IgD-negative memory B cell (primary cell): ENCODE results near the gene LAPTM5. TPM values are rescaled to one million over a fixed set of nuclear protein-coding genes. Genes with fewer than 3 reads are reported as not detected.
A peak's percentile ranks its signal among the peaks of the same experiment; 100 is the strongest.

ENCODE experiments used
- H3K27ac Mint-ChIP-seq, 3 donors: one replicate each; pipeline ENCODE4 v1.8.0; 2020 to 2022; ENCODE audit warnings: mild to moderate bottlenecking in 3 of 3, mixed read lengths in 3 of 3, moderate library complexity in 1 of 3
- H3K27me3 Mint-ChIP-seq: one replicate; pipeline ENCODE4 v1.8.0; 2021; ENCODE audit warnings: mixed read lengths
- H3K36me3 Mint-ChIP-seq: one replicate; pipeline ENCODE4 v1.8.0; 2020; ENCODE audit warnings: mild to moderate bottlenecking, mixed read lengths
- H3K4me1 Mint-ChIP-seq, 3 donors: one replicate each; pipeline ENCODE4 v1.8.0; 2020 to 2022; ENCODE audit warnings: mixed read lengths in 3 of 3, mild to moderate bottlenecking in 1 of 3
- H3K4me3 Mint-ChIP-seq, 4 donors: one replicate each; pipeline ENCODE4 v1.8.0; 2020 to 2022; ENCODE audit warnings: mild to moderate bottlenecking in 4 of 4, mixed read lengths in 4 of 4, moderate library complexity in 3 of 4
- H3K9me3 Mint-ChIP-seq, 3 donors: one replicate each; pipeline ENCODE4 v1.8.0; 2020 to 2021; ENCODE audit warnings: mixed read lengths in 3 of 3, mild to moderate bottlenecking in 1 of 3
- polyA plus RNA-seq: library from polyadenylated mRNA; unstranded; fragments of 300-500 nt; fragmentation: Illumina TruSeq; gene quantifications from one replicate; pipeline ENCODE4 v1.2.3, GENCODE V29; 2021

LAPTM5 gene
- polyA plus RNA-seq, 1 donor from 2014 or later = 1,002 TPM

GRCh38 chr1:30780409-30780808, 22.8 kb upstream of the LAPTM5 start:
- peaks cover 1% of the 10 kb centered on the region for H3K36me3 Mint-ChIP-seq
- peaks cover 18 to 23% (median 22%) of the 10 kb centered on the region in 3 donors for H3K4me1 Mint-ChIP-seq
- no peaks in the 10 kb centered on the region for H3K9me3 Mint-ChIP-seq
- H3K27ac Mint-ChIP-seq = peak overlapping the region; percentile 73 to 98 (median 80)
- peak overlapping the region in 3 of 4 donors; percentile 3 to 60 (median 5) for H3K4me3 Mint-ChIP-seq
- H3K27me3 Mint-ChIP-seq = peaks cover 5% of the 10 kb centered on the region

GRCh38 chr1:30779294-30780071, 21.9 kb upstream of the LAPTM5 start:
- peaks cover 1% of the 10 kb centered on the region for H3K36me3 Mint-ChIP-seq
- H3K27me3 Mint-ChIP-seq = peaks cover 2% of the 10 kb centered on the region
- H3K4me1 Mint-ChIP-seq = peaks cover 18 to 23% (median 22%) of the 10 kb centered on the region in 3 donors
- no peaks in the 10 kb centered on the region for H3K9me3 Mint-ChIP-seq
- peak overlapping the region in 3 of 4 donors; percentile 27 to 65 (median 45) for H3K4me3 Mint-ChIP-seq
- peak overlapping the region; percentile 67 to 98 (median 73) for H3K27ac Mint-ChIP-seq

GRCh38 chr1:30778979-30779293, 21.4 kb upstream of the LAPTM5 start:
- Mint-ChIP-seq H3K4me1 (peaks cover 18 to 23% (median 22%) of the 10 kb centered on the region in 3 donors), H3K36me3 (peaks cover 1% of the 10 kb centered on the region), H3K27me3 (peaks cover 2% of the 10 kb centered on the region), H3K4me3 (no peak overlapping the region), H3K27ac (peak overlapping the region in 2 of 3 donors; percentile 42 to 98), H3K9me3 (no peaks in the 10 kb centered on the region)

GRCh38 chr1:30778154-30778978, 20.8 kb upstream of the LAPTM5 start:
- Mint-ChIP-seq H3K4me1 (peaks cover 18 to 24% (median 23%) of the 10 kb centered on the region in 3 donors), H3K27me3 (peaks cover 2% of the 10 kb centered on the region), H3K36me3 (peaks cover 1% of the 10 kb centered on the region), H3K9me3 (no peaks in the 10 kb centered on the region), H3K4me3 (peak overlapping the region in 1 of 4 donors; percentile 17), H3K27ac (peak overlapping the region in 2 of 3 donors; percentile 42 to 98)

GRCh38 chr1:30777904-30778153, 20.3 kb upstream of the LAPTM5 start:
- no peak overlapping the region for H3K4me3 Mint-ChIP-seq
- peaks cover 2% of the 10 kb centered on the region for H3K27me3 Mint-ChIP-seq
- H3K4me1 Mint-ChIP-seq = peaks cover 18 to 23% (median 21%) of the 10 kb centered on the region in 3 donors
- no peaks in the 10 kb centered on the region for H3K9me3 Mint-ChIP-seq
- no peak overlapping the region for H3K27ac Mint-ChIP-seq
- peaks cover 1% of the 10 kb centered on the region for H3K36me3 Mint-ChIP-seq

GRCh38 chr1:30777060-30777903, 19.7 kb upstream of the LAPTM5 start:
- peaks cover 1% of the 10 kb centered on the region for H3K36me3 Mint-ChIP-seq
- no peak overlapping the region for H3K27ac Mint-ChIP-seq
- H3K4me1 Mint-ChIP-seq = peaks cover 18 to 20% (median 18%) of the 10 kb centered on the region in 3 donors

GRCh38 chr1:30776097-30777059, 18.8 kb upstream of the LAPTM5 start:
- peaks cover 1% of the 10 kb centered on the region for H3K36me3 Mint-ChIP-seq
- no peak overlapping the region for H3K4me3 Mint-ChIP-seq
- peaks cover 18 to 20% (median 19%) of the 10 kb centered on the region in 3 donors for H3K4me1 Mint-ChIP-seq
- H3K27me3 Mint-ChIP-seq = peaks cover 2% of the 10 kb centered on the region
- no peaks in the 10 kb centered on the region for H3K9me3 Mint-ChIP-seq
- H3K27ac Mint-ChIP-seq = no peak overlapping the region

More at GRCh38 chr1:30777060-30777903, 19.7 kb upstream of the LAPTM5 start:
- no peak overlapping the region for H3K4me3 Mint-ChIP-seq
- H3K9me3 Mint-ChIP-seq = no peaks in the 10 kb centered on the region
- H3K27me3 Mint-ChIP-seq = peaks cover 2% of the 10 kb centered on the region

- peaks cover 15 to 21% (median 17%) of the 10 kb centered on the region in 3 donors for H3K4me1 Mint-ChIP-seq
- H3K36me3 Mint-ChIP-seq = no peaks in the 10 kb centered on the region
- H3K4me3 Mint-ChIP-seq = peak overlapping the region in 1 of 4 donors; percentile 49
- H3K27me3 Mint-ChIP-seq = no peaks in the 10 kb centered on the region
- no peaks in the 10 kb centered on the region for H3K9me3 Mint-ChIP-seq
- H3K27ac Mint-ChIP-seq = no peak overlapping the region
Measured at GRCh38 chr1:30775433-30775975, 17.9 kb upstream of the LAPTM5 start.

- Mint-ChIP-seq H3K9me3 (no peaks in the 10 kb centered on the region), H3K27ac (no peak overlapping the region), H3K4me1 (peaks cover 11 to 16% (median 11%) of the 10 kb centered on the region in 3 donors), H3K27me3 (no peaks in the 10 kb centered on the region), H3K4me3 (no peak overlapping the region), H3K36me3 (no peaks in the 10 kb centered on the region)
Measured at GRCh38 chr1:30774550-30775432, 17.2 kb upstream of the LAPTM5 start.

GRCh38 chr1:30773722-30774358, 16.3 kb upstream of the LAPTM5 start:
- H3K36me3 Mint-ChIP-seq = no peaks in the 10 kb centered on the region
- H3K4me3 Mint-ChIP-seq = peak overlapping the region in 1 of 4 donors; percentile 74
- H3K4me1 Mint-ChIP-seq = peaks cover 5 to 7% (median 6%) of the 10 kb centered on the region in 3 donors
- no peak overlapping the region for H3K27ac Mint-ChIP-seq
- H3K27me3 Mint-ChIP-seq = no peaks in the 10 kb centered on the region
- no peaks in the 10 kb centered on the region for H3K9me3 Mint-ChIP-seq

- Mint-ChIP-seq H3K36me3 (no peaks in the 10 kb centered on the region), H3K4me3 (no peak overlapping the region), H3K27ac (peak overlapping the region in 1 of 3 donors; percentile 62), H3K4me1 (peaks cover 7 to 18% (median 12%) of the 10 kb centered on the region in 3 donors), H3K9me3 (no peaks in the 10 kb centered on the region), H3K27me3 (no peaks in the 10 kb centered on the region)
Measured at GRCh38 chr1:30771005-30771404, 13.4 kb upstream of the LAPTM5 start.

GRCh38 chr1:30770150-30770549, 12.6 kb upstream of the LAPTM5 start:
- peaks cover 11 to 22% (median 14%) of the 10 kb centered on the region in 3 donors for H3K4me1 Mint-ChIP-seq
- no peak overlapping the region for H3K27ac Mint-ChIP-seq
- no peaks in the 10 kb centered on the region for H3K36me3 Mint-ChIP-seq
- no peaks in the 10 kb centered on the region for H3K27me3 Mint-ChIP-seq
- H3K4me3 Mint-ChIP-seq = no peak overlapping the region
- no peaks in the 10 kb centered on the region for H3K9me3 Mint-ChIP-seq
